K562 (cell line): Measurements from ENCODE around the gene GNG3. TPM values are rescaled to one million over a fixed set of nuclear protein-coding genes. Genes with fewer than 3 reads are reported as not detected.

Experiments
- BHLHE40 ChIP-seq: IDR thresholded peaks from 2 replicates; pipeline ENCODE4 v1.6.1; 2011; ENCODE audit warnings: low read length, improper control_type of control experiment
- DPF2 ChIP-seq: fragments of 450-650 bp; IDR thresholded peaks from 2 replicates; pipeline ENCODE4 v1.6.1; 2016
- E2F8 ChIP-seq: fragments of 450-650 bp; IDR thresholded peaks from 2 replicates; pipeline ENCODE4 v1.7.1; 2018; ENCODE audit warnings: mild to moderate bottlenecking, low read depth; ENCODE audit not compliant: partially characterized antibody
- HINFP ChIP-seq: fragments of 450-650 bp; conservative IDR thresholded peaks from 2 replicates; pipeline ENCODE4 v1.6.1; 2016; ENCODE audit warnings: missing genetic modification characterization, low read depth, mild to moderate bottlenecking, control low read depth, missing compliant biosample characterization
- HLTF ChIP-seq: fragments of 450-650 bp; IDR thresholded peaks from 2 replicates; pipeline ENCODE4 v1.6.1; 2016
- JUN ChIP-seq, 2 experiments: sonication (generic) in 1 of 2; formaldehyde crosslinking in 1 of 2; IDR thresholded peaks; 2 replicates each; pipeline versions ENCODE4 v1.6.1 to v1.8.0; 2012 to 2022; ENCODE audit warnings: borderline replicate concordance in 2 of 2, mild to moderate bottlenecking in 2 of 2, improper control_type of control experiment in 1 of 2, low read depth in 1 of 2, low read length in 1 of 2, missing genetic modification reagents in 1 of 2
- MAFF ChIP-seq: IDR thresholded peaks from 2 replicates; pipeline ENCODE4 v1.6.1; 2012; ENCODE audit warnings: low read length, improper control_type of control experiment
- MLLT1 ChIP-seq, 2 experiments: fragments of 450-650 bp; IDR thresholded peaks; 2 replicates each; pipeline ENCODE4 v1.6.1; 2016
- NR2C2 ChIP-seq, 2 experiments: fragments of 200-800 bp in 1 of 2; sonication (Bioruptor generic) in 1 of 2; sonication (generic) in 1 of 2; formaldehyde crosslinking in 1 of 2; IDR thresholded peaks; 2 replicates each; pipeline versions ENCODE4 v1.6.1 to v1.8.0; 2016 to 2022; ENCODE audit warnings: mild to moderate bottlenecking in 1 of 2, missing compliant biosample characterization in 1 of 2, missing genetic modification characterization in 1 of 2, missing genetic modification reagents in 1 of 2
- POLR2A ChIP-seq: fragments of 450-650 bp; conservative IDR thresholded peaks from 2 replicates; pipeline ENCODE4 v1.6.1; 2016
- POLR2AphosphoS5 ChIP-seq: IDR thresholded peaks from 2 replicates; pipeline ENCODE4 v1.6.1; 2011; ENCODE audit warnings: mild to moderate bottlenecking, low read depth, low read length, moderate library complexity; ENCODE audit not compliant: control insufficient read depth, insufficient read depth
- RBM25 ChIP-seq: fragments of 200-400 bp; formaldehyde crosslinking; IDR thresholded peaks from 2 replicates; pipeline ENCODE4 v1.6.1; 2018; ENCODE audit warnings: low read length, low read depth, moderate library complexity; ENCODE audit not compliant: severe bottlenecking
- SNIP1 ChIP-seq: fragments of 450-650 bp; IDR thresholded peaks from 2 replicates; pipeline ENCODE4 v1.7.1; 2017; ENCODE audit warnings: low read depth, mild to moderate bottlenecking
- SOX6 ChIP-seq: fragments of 450-650 bp; IDR thresholded peaks from 2 replicates; pipeline ENCODE4 v1.6.1; 2014; ENCODE audit warnings: mild to moderate bottlenecking
- XRCC3 ChIP-seq: fragments of 450-650 bp; IDR thresholded peaks from 2 replicates; pipeline ENCODE4 v1.6.1; 2017; ENCODE audit warnings: mild to moderate bottlenecking, moderate library complexity
- ZFX ChIP-seq: sonication (generic); formaldehyde crosslinking; IDR thresholded peaks from 2 replicates; pipeline ENCODE4 v1.8.0; 2022; ENCODE audit warnings: mild to moderate bottlenecking, missing genetic modification reagents, moderate library complexity
- ZNF184 ChIP-seq: sonication (generic); formaldehyde crosslinking; IDR thresholded peaks from 2 replicates; pipeline ENCODE4 v1.5.0; 2020; ENCODE audit warnings: missing genetic modification reagents
- ZNF778 ChIP-seq: fragments of 450-650 bp; formaldehyde crosslinking; IDR thresholded peaks from 2 replicates; pipeline ENCODE4 v1.4.0; 2020; ENCODE audit warnings: mild to moderate bottlenecking, moderate library complexity
- ZZZ3 ChIP-seq: fragments of 450-650 bp; IDR thresholded peaks from 2 replicates; pipeline ENCODE4 v1.6.1; 2016; ENCODE audit warnings: antibody characterized with exemption, mild to moderate bottlenecking, moderate library complexity
- polyA plus RNA-seq, 8 experiments: library from polyadenylated mRNA; depleted of rRNA in 4 of 8; stranded (reverse) in 5 of 8; unstranded in 3 of 8; fragments of >200 nt; fragmentation: Nextera tagmentation in 2 of 8; fragmentation: Illumina TruSeq in 1 of 8; extraction: Ambion mirVana in 2 of 8; extraction: Trizol in 1 of 8; gene quantifications; 2 replicates each; pipeline versions ENCODE4 v1.2.1 to v1.2.3, GENCODE V29; 2011 to 2014; ENCODE audit warnings: inconsistent platforms in 1 of 8, missing spikeins in 1 of 8
- total RNA-seq, 7 experiments: library from RNA; depleted of rRNA in 6 of 7; stranded (reverse); fragments of >200 nt in 6 of 7; fragmentation: Illumina TruSeq in 2 of 7; extraction: Trizol in 2 of 7; gene quantifications; 2 replicates each; pipeline versions ENCODE4 v1.2.1 to v1.2.3, GENCODE V29; 2011 to 2021; ENCODE audit warnings: low replicate concordance in 1 of 7

GNG3 gene
- total and polyA plus RNA-seq, 9 of the 15 experiments (the other 6 are each of a cell fraction or from before 2014, with no cell fraction given) = 0.07 TPM; not detected in 8

GRCh38 chr11:62753736-62754603 is 46.5 kb downstream of the GNG3 start, which contains the start of gene ZBTB3 (continued):
- peak; percentile 95 for TF ChIP-seq RBM25
- no peak for TF ChIP-seq NR2C2 (CRISPR knock-in tag; IDR thresholded peaks at IDR 0.05)
- TF ChIP-seq NR2C2 (tag; IDR thresholded peaks at IDR 0.05) = peak; percentile 82
- TF ChIP-seq E2F8 = peak; percentile 74
- no peak for TF ChIP-seq HINFP (tag)
- TF ChIP-seq ZZZ3 = no peak
- TF ChIP-seq XRCC3 = no peak
- peak; percentile 18; the same call in 1 of the 2 replicates for TF ChIP-seq BHLHE40
- peak in 1 of 2 experiments; percentile 96; a peak in 2 of 4 replicates for TF ChIP-seq MLLT1 (IDR thresholded peaks at IDR 0.05)
- peak; percentile 73 for TF ChIP-seq ZFX (CRISPR knock-in tag)
- TF ChIP-seq SNIP1 = no peak
- TF ChIP-seq JUN (IDR thresholded peaks at IDR 0.05; ENCODE audit: borderline replicate concordance, low read depth, low read length) = no peak
- no peak for TF ChIP-seq JUN (CRISPR knock-in tag; IDR thresholded peaks at IDR 0.05; ENCODE audit: borderline replicate concordance)
- TF ChIP-seq SOX6 = peak; percentile 70
- TF ChIP-seq ZNF778 (CRISPR knock-in tag) = no peak
- peak; percentile 98 for TF ChIP-seq POLR2A
- TF ChIP-seq MAFF = no peak
- peak; percentile 29 for TF ChIP-seq DPF2
- peak; percentile 68; the same call in 1 of the 2 replicates for TF ChIP-seq POLR2AphosphoS5
- no peak for TF ChIP-seq HLTF
- TF ChIP-seq ZNF184 = no peak
